Caco-2 (cell line): Measurements from ENCODE around the gene PALD1. TPM values are rescaled to one million over a fixed set of nuclear protein-coding genes. Genes with fewer than 3 reads are reported as not detected.

Experiments used
- BruUV-seq: library from RNA; stranded (reverse); fragments of 400-500 nt; replicated peaks from 2 replicates; lab custom pipeline; 2021; lab: Mats Ljungman, UMichigan
- CTCF ChIA-PET: fragments of 300-600 bp; sonication (Branson Sonifier 250); formaldehyde crosslinking; loops from one replicate; lab custom pipeline; 2022; ENCODE audit warnings: antibody characterized with exemption; lab: Charles Lee
- POLR2A ChIA-PET: fragments of 300-600 bp; sonication (Branson Sonifier 250); formaldehyde crosslinking; loops from one replicate; lab custom pipeline; 2022; ENCODE audit warnings: antibody characterized with exemption; lab: Charles Lee
- DNase-seq, 2 experiments: peaks; one replicate each; pipeline versions ENCODE4 v3.0.0 to v3.0.0-alpha.2; 2020 to 2022
- H3K27me3 ChIP-seq: replicated peaks from 2 replicates; pipeline ENCODE4 v1.6.0; 2011; ENCODE audit warnings: low read length; ENCODE audit not compliant: control insufficient read depth, insufficient read depth
- H3K36me3 ChIP-seq: 2 replicates; pipeline ENCODE4 v1.5.1; 2011; ENCODE audit warnings: low read length; ENCODE audit not compliant: control insufficient read depth, insufficient read depth
- H3K4me1 ChIP-seq: fragments of 250-450 bp; sonication (Bioruptor Pico); 2 replicates; pipeline ENCODE4 v1.5.1; 2020; ENCODE audit warnings: mild to moderate bottlenecking
- H3K4me3 ChIP-seq: 2 replicates; pipeline ENCODE4 v1.5.1; 2011; ENCODE audit warnings: low read depth, mild to moderate bottlenecking, control low read depth, low read length
- H3K9me3 ChIP-seq: fragments of 250-450 bp; sonication (Bioruptor Pico); 2 replicates; pipeline ENCODE4 v1.5.1; 2020; ENCODE audit warnings: mild to moderate bottlenecking, moderate library complexity
- H3K27ac Mint-ChIP-seq: one replicate; pipeline ENCODE4 v1.8.0; 2022; ENCODE audit warnings: mixed read lengths; ENCODE audit not compliant: unreplicated experiment
- H3K27me3 Mint-ChIP-seq: one replicate; pipeline ENCODE4 v1.8.0; 2022; ENCODE audit warnings: mixed read lengths; ENCODE audit not compliant: insufficient read depth, unreplicated experiment
- H3K36me3 Mint-ChIP-seq: one replicate; pipeline ENCODE4 v1.8.0; 2022; ENCODE audit warnings: mild to moderate bottlenecking, mixed read lengths; ENCODE audit not compliant: insufficient read depth, unreplicated experiment
- H3K4me1 Mint-ChIP-seq: one replicate; pipeline ENCODE4 v1.8.0; 2022; ENCODE audit warnings: low read depth, mixed read lengths; ENCODE audit not compliant: unreplicated experiment
- H3K4me3 Mint-ChIP-seq: one replicate; pipeline ENCODE4 v1.8.0; 2022; ENCODE audit warnings: mild to moderate bottlenecking, moderate library complexity, mixed read lengths; ENCODE audit not compliant: unreplicated experiment
- H3K9me3 Mint-ChIP-seq: one replicate; pipeline ENCODE4 v1.8.0; 2022; ENCODE audit warnings: mixed read lengths; ENCODE audit not compliant: unreplicated experiment
- intact Hi-C: fragments of 100-400 bp; cut with micrococcal nuclease; formaldehyde crosslinking; loops from one replicate; pipeline ENCODE4 v1.10.0; 2022; ENCODE audit not compliant: unreplicated experiment
- total RNA-seq: library from RNA; stranded (reverse); gene quantifications from 2 replicates; pipeline ENCODE4 v1.2.3, GENCODE V29; 2022
- TF ChIP-seq, protein P1 (sequence below), 2 experiments: fragments of 200-600 bp in 1 of 2; IDR thresholded peaks; 1 replicate in 1 of 2; 2 replicates in 1 of 2; pipeline versions ENCODE4 v1.5.1 to v1.8.0; 2011 to 2022; ENCODE audit warnings: antibody characterized with exemption in 1 of 2, control low read depth in 1 of 2, inconsistent platforms in 1 of 2, low read depth in 1 of 2, low read length in 1 of 2, mild to moderate bottlenecking in 1 of 2, moderate library complexity in 1 of 2; ENCODE audit not compliant: insufficient read depth in 1 of 2, severe bottlenecking in 1 of 2, unreplicated experiment in 1 of 2

The PALD1 gene
- total RNA-seq, 1 experiment from 2014 or later: 10.3 TPM

DNA sequence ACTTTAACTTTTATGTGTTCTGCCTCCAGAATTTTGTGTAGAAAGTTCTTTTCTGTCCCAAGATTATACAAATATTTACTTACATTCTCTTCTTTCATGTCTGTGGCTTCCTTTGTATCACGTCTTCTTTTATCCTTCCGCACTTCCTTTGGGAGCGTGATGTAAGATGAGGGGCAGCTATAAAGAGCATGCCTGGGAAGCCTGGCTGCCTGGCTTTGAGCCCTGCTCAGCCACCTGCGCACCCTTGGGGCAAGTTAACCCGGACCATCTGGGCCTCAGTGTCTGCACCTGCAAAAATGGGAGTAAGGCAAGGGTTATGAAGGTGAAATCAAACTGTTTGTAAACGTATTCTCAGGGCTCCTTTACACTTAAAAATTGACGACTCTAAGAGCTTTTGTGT is 25.2 kb downstream of the PALD1 start:
- ChIA-PET CTCF (no interaction called here), POLR2A (no interaction called here)
- no TSS peak for BruUV-seq
- TF ChIP-seq, protein P1, sequence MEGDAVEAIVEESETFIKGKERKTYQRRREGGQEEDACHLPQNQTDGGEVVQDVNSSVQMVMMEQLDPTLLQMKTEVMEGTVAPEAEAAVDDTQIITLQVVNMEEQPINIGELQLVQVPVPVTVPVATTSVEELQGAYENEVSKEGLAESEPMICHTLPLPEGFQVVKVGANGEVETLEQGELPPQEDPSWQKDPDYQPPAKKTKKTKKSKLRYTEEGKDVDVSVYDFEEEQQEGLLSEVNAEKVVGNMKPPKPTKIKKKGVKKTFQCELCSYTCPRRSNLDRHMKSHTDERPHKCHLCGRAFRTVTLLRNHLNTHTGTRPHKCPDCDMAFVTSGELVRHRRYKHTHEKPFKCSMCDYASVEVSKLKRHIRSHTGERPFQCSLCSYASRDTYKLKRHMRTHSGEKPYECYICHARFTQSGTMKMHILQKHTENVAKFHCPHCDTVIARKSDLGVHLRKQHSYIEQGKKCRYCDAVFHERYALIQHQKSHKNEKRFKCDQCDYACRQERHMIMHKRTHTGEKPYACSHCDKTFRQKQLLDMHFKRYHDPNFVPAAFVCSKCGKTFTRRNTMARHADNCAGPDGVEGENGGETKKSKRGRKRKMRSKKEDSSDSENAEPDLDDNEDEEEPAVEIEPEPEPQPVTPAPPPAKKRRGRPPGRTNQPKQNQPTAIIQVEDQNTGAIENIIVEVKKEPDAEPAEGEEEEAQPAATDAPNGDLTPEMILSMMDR (IDR thresholded peaks at IDR 0.05; ENCODE audit: insufficient read depth in 1 of 2, low read depth in 1 of 2, low read length in 1 of 2, severe bottlenecking in 1 of 2, unreplicated experiment in 1 of 2): no peak
- Mint-ChIP-seq H3K4me3 (no peak overlapping the region), H3K27ac (no peak overlapping the region), H3K4me1 (peaks cover 5% of the 10 kb centered on the region), H3K27me3 (no peaks in the 10 kb centered on the region), H3K9me3 (no peaks in the 10 kb centered on the region), H3K36me3 (no peaks in the 10 kb centered on the region)
- DNase-seq: no peak
- peaks cover 10% of the 10 kb centered on the region for H3K4me1 ChIP-seq
- H3K27me3 ChIP-seq: no peaks in the 10 kb centered on the region
- no peak overlapping the region for H3K4me3 ChIP-seq
- intact Hi-C loops: no loop called here
- no peaks in the 10 kb centered on the region for H3K9me3 ChIP-seq
- H3K36me3 ChIP-seq: no peaks in the 10 kb centered on the region

DNA sequence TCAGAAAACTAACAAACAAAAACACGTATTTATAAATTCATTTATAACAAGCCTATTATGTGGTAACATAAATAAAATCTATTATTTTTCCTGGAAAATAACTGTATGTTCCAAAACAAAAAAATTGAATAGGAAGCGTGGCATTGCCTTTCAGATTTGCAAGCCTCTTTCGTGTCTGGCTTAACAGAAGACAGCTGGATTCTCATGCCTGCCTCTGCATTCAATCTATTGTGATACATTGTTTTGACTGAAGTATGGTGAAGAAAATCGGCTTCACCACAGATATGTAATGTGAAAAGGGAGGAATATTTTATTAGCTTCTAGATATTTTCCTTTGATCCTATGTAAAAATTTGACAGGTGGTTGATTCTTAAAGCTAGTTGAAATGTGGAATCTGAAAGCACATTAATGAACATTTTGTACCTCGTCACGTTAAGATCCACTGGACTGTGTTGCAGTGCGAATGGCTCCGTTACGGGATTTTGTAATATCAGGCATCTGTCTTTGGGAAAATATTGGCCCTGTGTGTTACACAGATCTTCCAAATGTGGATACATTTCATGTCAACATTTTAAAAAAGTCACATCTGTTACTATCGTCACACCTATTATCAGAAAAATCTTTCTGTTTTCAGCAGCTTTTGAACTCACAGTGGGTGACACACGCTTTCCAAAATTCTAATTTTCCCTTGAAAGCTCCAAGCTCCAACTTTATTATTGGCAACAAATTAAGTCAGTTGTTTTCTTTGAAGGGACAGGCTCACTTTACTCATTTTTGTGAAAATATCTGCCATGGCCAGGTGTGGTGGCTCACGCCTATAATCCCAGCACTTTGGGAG is 26.2 kb downstream of the PALD1 start:
- H3K36me3 ChIP-seq: no peaks in the 10 kb centered on the region
- POLR2A ChIA-PET: no interaction called here
- H3K27ac Mint-ChIP-seq: no peak overlapping the region
- DNase-seq: no peak
- H3K4me3 Mint-ChIP-seq: no peak overlapping the region
- CTCF ChIA-PET: no interaction called here
- H3K9me3 Mint-ChIP-seq: no peaks in the 10 kb centered on the region
- no peaks in the 10 kb centered on the region for H3K27me3 Mint-ChIP-seq
- H3K27me3 ChIP-seq: no peaks in the 10 kb centered on the region
- H3K4me1 Mint-ChIP-seq: peaks cover 12% of the 10 kb centered on the region
- H3K4me1 ChIP-seq: peaks cover 10% of the 10 kb centered on the region
- BruUV-seq: no TSS peak
- no peak overlapping the region for H3K4me3 ChIP-seq
- intact Hi-C loops: no loop called here
- H3K36me3 Mint-ChIP-seq: no peaks in the 10 kb centered on the region
- TF ChIP-seq, protein P1 (IDR thresholded peaks at IDR 0.05; ENCODE audit: insufficient read depth in 1 of 2, low read depth in 1 of 2, low read length in 1 of 2, severe bottlenecking in 1 of 2, unreplicated experiment in 1 of 2): no peak
- no peaks in the 10 kb centered on the region for H3K9me3 ChIP-seq

DNA sequence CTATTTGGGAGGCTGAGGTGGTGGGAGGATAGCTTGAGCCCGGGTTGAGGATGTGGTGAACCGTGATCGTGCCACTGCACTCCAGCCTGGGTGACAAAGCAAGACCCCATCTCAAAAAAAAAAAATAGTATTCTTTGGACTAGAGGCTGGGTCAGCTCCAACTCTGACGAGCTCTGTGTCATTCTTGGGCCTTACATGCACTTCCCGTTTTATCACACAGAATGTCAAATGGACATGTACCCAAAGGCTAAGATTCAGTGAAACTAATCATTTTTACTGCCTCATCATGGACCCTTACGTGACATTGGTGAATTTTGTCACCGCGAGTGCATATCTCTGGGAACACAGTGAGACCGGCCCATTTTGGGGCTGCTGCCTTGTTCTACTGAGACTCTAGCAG is 27.3 kb downstream of the PALD1 start:
- DNase-seq: no peak
- Histone ChIP-seq H3K36me3 (no peaks in the 10 kb centered on the region), H3K27me3 (no peaks in the 10 kb centered on the region), H3K4me3 (no peak overlapping the region), H3K9me3 (no peaks in the 10 kb centered on the region), H3K4me1 (peaks cover 10% of the 10 kb centered on the region)
- Mint-ChIP-seq H3K27ac (no peak overlapping the region), H3K36me3 (no peaks in the 10 kb centered on the region), H3K27me3 (no peaks in the 10 kb centered on the region), H3K4me1 (peaks cover 12% of the 10 kb centered on the region), H3K9me3 (no peaks in the 10 kb centered on the region), H3K4me3 (no peak overlapping the region)
- ChIA-PET POLR2A (no interaction called here), CTCF (no interaction called here)
- TF ChIP-seq, protein P1 (IDR thresholded peaks at IDR 0.05; ENCODE audit: insufficient read depth in 1 of 2, low read depth in 1 of 2, low read length in 1 of 2, severe bottlenecking in 1 of 2, unreplicated experiment in 1 of 2): no peak
- intact Hi-C loops: no loop called here
- BruUV-seq: no TSS peak
